Mammary epithelial cell (primary cell): ENCODE results near the gene PTGES2.

Source experiments
- CTCF ChIP-seq, 2 donors: IDR thresholded peaks in 1 of 2; conservative IDR thresholded peaks in 1 of 2; 2 replicates each; pipeline ENCODE4 v1.5.1; 2011 to 2012; ENCODE audit warnings: inconsistent platforms in 2 of 2, low read length in 2 of 2, mild to moderate bottlenecking in 2 of 2, control low read depth in 1 of 2, low read depth in 1 of 2; ENCODE audit not compliant: insufficient read depth in 1 of 2; ENCODE audit errors: extremely low read depth in 1 of 2
- EZH2 ChIP-seq: IDR thresholded peaks from 2 replicates; pipeline ENCODE4 v1.6.1; 2012; ENCODE audit warnings: low read length, inconsistent platforms, borderline replicate concordance

DNA sequence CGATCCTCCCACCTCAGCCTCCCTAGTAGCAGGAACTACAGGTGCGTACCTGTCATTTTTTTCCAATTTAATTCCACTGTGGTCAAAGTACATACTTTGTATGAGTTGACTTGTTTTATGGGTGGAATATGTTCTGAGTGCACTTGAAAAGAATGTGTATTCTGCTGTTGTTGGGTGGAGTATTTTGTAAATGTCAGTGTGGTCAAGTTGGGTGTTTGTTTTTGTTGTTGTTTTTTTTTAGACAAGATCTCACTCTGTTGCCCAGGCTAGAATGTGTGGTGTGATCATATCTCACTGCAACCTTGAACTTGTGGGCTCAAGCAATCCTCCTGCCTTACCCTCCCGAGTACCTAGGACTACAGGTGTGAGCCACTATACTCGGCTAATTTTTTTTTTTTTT lies 41.6 kb downstream of the PTGES2 start:
- no peak for TF ChIP-seq CTCF (conservative IDR thresholded peaks at IDR 0.05 in 1 of 2, IDR thresholded peaks at IDR 0.05 in 1 of 2; ENCODE audit: extremely low read depth in 1 of 2, insufficient read depth in 1 of 2, low read depth in 1 of 2, low read length in 2 of 2)
- no peak for TF ChIP-seq EZH2
